IPS-18a (cell line): ENCODE results near the gene MFAP2.
"Not testable (repeated sequence)": the region's sequence is repeated elsewhere in the genome, so short reads cannot be mapped to it uniquely, and the experiment has no call there.

Experiments
- H3K27ac ChIP-seq: one replicate; pipeline ENCODE4 v1.5.1; 2013; ENCODE audit warnings: low read length
- H3K27me3 ChIP-seq: one replicate; pipeline ENCODE4 v1.6.1; 2013; ENCODE audit warnings: mild to moderate bottlenecking, low read length; ENCODE audit not compliant: control insufficient read depth, insufficient read depth
- H3K36me3 ChIP-seq: one replicate; pipeline ENCODE4 v1.6.1; 2013; ENCODE audit warnings: low read depth, low read length; ENCODE audit not compliant: control insufficient read depth
- H3K4me1 ChIP-seq: one replicate; pipeline ENCODE4 v1.6.1; 2013; ENCODE audit warnings: low read depth, low read length; ENCODE audit not compliant: control insufficient read depth
- H3K4me3 ChIP-seq: one replicate; pipeline ENCODE4 v1.5.1; 2013; ENCODE audit warnings: low read length
- H3K9ac ChIP-seq: one replicate; pipeline ENCODE4 v1.6.1; 2013; ENCODE audit warnings: mild to moderate bottlenecking, low read length, moderate library complexity
- H3K9me3 ChIP-seq: one replicate; pipeline ENCODE4 v1.6.1; 2013; ENCODE audit warnings: low read depth, low read length; ENCODE audit not compliant: control insufficient read depth

The MFAP2 gene

DNA sequence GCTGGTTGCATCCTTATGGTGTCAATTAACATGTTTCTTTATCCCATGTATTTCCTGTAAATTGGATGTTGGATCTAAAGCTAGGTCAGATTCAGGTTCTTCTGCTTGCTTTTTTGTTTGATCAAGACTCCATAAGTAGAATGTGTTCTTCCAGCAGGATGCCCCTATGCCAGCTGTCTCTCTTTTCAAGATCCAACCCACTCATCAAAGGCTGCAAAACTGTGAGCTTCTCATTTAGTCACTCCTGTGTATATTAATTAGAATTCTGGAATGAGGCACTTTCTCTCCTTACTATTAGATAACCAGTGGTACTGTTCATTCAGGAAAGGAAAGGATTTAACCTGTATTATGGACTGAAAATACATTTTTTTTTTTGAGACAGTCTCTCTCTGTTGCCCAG, 46.5 kb downstream of the MFAP2 start:
- H3K4me1 ChIP-seq, H3K4me3 ChIP-seq, H3K27me3 ChIP-seq, H3K9me3 ChIP-seq, H3K9ac ChIP-seq, H3K27ac ChIP-seq: not testable (repeated sequence)
- peaks cover 36% of the 10 kb centered on the region for H3K36me3 ChIP-seq

DNA sequence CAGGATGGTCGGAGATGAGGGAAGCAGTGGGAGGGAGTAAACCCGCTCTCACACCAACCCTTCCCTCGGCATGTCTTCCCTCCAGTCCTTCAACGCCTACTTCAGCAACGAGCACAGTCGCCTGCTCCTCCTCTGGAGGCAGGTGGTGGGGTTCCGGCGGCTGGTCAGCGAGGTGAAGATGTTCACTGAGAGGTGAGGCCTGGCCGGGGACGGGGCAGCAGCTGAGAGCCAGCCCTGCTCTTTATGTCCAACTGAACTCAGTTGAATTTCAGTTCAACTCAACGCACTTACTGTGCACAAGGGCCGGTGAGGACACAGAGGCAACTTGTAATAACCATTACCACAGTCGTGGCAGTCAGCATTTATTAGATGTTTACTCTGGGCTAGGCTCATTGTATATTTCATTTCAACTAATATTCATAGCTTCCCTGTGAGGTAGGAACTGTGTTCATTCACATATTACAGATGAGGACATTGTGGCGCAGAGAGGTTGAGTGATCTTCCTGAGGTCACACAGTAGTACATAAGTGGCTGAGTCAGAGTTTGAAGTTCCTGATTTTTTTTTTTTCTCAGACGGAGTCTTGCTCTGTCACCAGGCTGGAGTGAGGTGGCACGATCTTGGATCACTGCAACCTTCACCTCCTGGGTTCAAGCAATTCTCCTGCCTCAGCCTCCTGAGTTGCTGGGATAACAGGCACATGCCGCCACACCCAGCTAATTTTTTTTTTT, 49.0 kb downstream of the MFAP2 start:
- H3K4me1 ChIP-seq, H3K9ac ChIP-seq, H3K4me3 ChIP-seq, H3K9me3 ChIP-seq, H3K27ac ChIP-seq, H3K27me3 ChIP-seq: not testable (repeated sequence)
- H3K36me3 ChIP-seq = peaks cover 26% of the 10 kb centered on the region

DNA sequence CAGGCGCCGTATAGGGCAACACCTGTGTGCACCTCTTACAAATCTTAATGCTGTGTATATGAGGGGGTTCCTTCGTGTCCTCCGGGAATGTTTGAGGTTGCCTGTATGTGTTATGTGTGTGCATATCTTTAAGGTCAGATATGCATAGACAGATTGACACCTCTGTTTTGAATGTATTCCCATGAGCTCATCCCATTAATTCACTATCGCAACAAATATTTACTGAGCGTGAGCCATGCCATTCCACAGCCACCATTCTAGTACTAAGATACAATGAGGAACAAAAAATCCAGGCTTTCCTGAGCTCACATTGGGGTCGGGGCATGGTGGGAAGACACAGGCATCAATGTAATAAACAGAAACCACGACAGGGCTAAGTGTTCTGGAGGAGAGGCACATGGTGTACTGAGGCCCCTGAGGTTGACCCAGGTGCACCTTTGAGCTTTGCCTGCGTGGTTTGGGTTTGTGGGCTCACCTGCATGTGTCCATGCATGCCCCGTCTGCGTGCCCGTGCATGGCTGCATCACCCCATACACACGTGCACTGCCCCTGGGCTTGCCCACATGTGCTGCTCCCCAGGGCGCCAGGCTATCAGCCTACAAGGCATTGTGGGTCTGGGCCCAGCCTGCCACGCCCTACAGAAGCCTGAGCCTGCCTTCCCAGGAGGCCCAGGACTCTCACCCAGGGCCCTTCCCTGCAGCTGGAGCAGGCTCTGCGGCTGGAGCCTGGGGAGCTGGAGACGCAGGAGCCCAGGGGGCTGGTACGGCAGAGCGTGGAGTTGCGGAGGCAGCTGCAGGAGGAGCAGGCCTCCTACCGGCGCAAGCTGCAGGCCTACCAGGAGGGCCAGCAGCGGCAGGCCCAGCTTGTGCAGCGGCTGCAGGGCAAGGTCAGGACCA, 51.0 kb downstream of the MFAP2 start:
- not testable (repeated sequence) for H3K9me3 ChIP-seq, H3K27me3 ChIP-seq, H3K9ac ChIP-seq, H3K4me3 ChIP-seq, H3K27ac ChIP-seq
- peaks cover 14% of the 10 kb centered on the region for H3K4me1 ChIP-seq
- peaks cover 17% of the 10 kb centered on the region for H3K36me3 ChIP-seq

- H3K9me3 ChIP-seq = no peaks in the 10 kb centered on the region
- H3K4me3 ChIP-seq = no peak overlapping the region
- peaks cover 14% of the 10 kb centered on the region for H3K4me1 ChIP-seq
- no peak overlapping the region for H3K9ac ChIP-seq
- peaks cover 12% of the 10 kb centered on the region for H3K36me3 ChIP-seq
- H3K27me3 ChIP-seq = no peaks in the 10 kb centered on the region
- H3K27ac ChIP-seq = no peak overlapping the region
Measured at GRCh38 chr1:16927711-16928485, 52.5 kb downstream of the MFAP2 start.

GRCh38 chr1:16927256-16927655, 53.2 kb downstream of the MFAP2 start:
- Histone ChIP-seq H3K4me3 (no peak overlapping the region), H3K27ac (peak overlapping the region; percentile 68), H3K9ac (peak overlapping the region; percentile 51), H3K27me3 (no peaks in the 10 kb centered on the region), H3K4me1 (peaks cover 17% of the 10 kb centered on the region), H3K36me3 (peaks cover 12% of the 10 kb centered on the region), H3K9me3 (no peaks in the 10 kb centered on the region)

GRCh38 chr1:16926491-16927073, 53.8 kb downstream of the MFAP2 start:
- Histone ChIP-seq H3K4me1 (peaks cover 21% of the 10 kb centered on the region), H3K9ac (peak overlapping the region; percentile 51), H3K4me3 (no peak overlapping the region), H3K27me3 (no peaks in the 10 kb centered on the region), H3K27ac (peak overlapping the region; percentile 68), H3K9me3 (no peaks in the 10 kb centered on the region), H3K36me3 (peaks cover 12% of the 10 kb centered on the region)

DNA sequence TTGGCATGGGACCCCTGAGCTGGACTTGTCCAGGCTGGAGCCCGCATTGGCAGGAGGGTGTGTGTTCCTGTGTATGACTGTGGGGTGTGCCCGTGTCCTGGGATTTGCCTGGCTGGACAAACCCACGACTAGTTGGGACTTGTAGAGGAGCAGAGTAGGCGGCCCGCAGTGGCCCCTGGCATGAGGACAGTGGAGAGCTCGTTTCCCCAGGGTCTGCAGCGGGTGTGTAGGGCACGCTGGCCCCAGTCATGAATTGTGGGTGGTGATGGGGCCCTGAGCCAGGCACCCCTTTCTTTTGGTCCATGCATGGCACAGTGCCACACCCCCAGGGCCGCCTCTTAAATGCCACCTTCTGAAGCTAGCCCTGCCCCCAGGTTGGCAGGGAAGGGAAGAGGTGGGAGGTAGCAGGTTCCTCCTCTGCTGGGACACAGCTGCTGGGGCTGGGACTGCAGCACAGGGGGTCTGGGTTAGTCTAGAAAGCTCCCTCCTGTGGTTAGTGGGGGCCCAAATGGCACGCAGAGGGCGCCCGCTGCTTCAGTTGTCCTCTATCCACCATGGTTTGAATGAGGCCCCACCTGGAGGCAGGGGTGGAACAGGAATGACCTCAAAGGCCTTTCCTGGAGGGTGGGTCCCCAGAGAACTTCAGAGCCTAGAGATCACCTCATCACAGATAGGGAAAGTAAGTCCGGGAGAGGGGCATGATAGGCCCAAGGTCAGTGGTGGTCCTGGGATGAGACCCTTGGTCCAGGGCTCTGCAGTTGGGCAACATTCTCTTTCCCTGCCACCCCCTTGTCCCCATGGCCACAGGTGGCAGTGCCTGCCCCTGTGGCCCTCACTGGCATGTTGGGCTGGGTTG, 54.6 kb downstream of the MFAP2 start:
- Histone ChIP-seq H3K27ac (peak overlapping the region; percentile 55), H3K36me3 (peaks cover 6% of the 10 kb centered on the region), H3K9me3 (no peaks in the 10 kb centered on the region), H3K27me3 (no peaks in the 10 kb centered on the region), H3K4me3 (no peak overlapping the region), H3K4me1 (peaks cover 27% of the 10 kb centered on the region), H3K9ac (no peak overlapping the region)

GRCh38 chr1:16924919-16925477, 55.4 kb downstream of the MFAP2 start:
- no peaks in the 10 kb centered on the region for H3K9me3 ChIP-seq
- no peak overlapping the region for H3K27ac ChIP-seq
- no peaks in the 10 kb centered on the region for H3K27me3 ChIP-seq
- no peak overlapping the region for H3K9ac ChIP-seq
- peaks cover 27% of the 10 kb centered on the region for H3K4me1 ChIP-seq
- no peak overlapping the region for H3K4me3 ChIP-seq
- no peaks in the 10 kb centered on the region for H3K36me3 ChIP-seq
